Measurements from ENCODE around the gene ARHGEF4. TPM values are rescaled to one million over a fixed set of nuclear protein-coding genes. Genes with fewer than 3 reads are reported as not detected.

ARHGEF4 gene
- total and polyA plus RNA-seq, 11 donors: 0.30 to 5.5 (median 3.8) TPM

DNA sequence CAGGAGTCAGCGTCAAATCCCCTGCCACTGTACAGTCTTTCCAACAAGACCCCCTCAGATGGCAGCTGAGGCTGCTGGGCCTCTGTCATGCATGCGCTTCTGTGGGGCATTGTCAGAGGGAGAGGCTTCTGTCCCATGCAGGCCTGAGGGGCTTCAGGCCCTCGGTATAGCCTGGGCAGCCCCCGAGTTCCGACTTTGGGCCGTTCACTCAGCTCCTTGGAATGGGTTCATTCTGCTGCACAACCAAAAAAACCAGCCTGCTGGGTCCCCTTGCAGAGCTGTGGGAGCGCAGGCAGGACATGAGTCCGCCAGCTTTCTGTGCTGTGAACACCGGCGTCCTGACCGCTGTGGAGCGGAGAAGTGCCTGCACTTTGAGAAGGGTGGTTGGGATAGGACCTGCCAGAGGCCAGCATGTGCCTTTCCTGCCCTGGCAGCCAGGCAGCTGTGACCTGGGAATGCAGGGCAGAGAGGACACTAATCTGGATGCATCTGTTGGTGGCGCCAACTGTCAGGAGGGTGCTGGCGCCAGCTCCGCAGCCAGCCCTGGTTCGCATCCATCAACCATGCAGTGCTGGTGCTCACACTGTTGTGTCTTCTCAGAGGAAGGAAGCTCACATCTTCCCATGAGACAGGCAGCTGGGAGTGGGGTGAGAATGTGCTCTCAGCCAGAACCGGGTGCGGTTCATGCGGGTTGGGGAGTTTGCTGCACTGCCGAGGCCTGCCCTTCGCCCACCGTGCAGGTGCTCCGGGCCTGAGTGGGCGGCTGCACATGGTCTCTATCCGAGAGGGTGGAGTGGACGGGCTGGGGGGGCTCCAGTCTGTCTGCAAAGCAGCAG is 14.3 kb downstream of the ARHGEF4 start:
- Histone ChIP-seq H3K9me3 (peaks cover 0 to 6% (median 0%) of the 10 kb centered on the region in 12 donors), H3K27me3 (no peaks in the 10 kb centered on the region), H3K36me3 (no peaks in the 10 kb centered on the region), H3K27ac (no peak overlapping the region), H3K4me1 (no peaks in the 10 kb centered on the region), H3K4me3 (no peak overlapping the region)
- TF ChIP-seq POLR2A (IDR thresholded peaks at IDR 0.05) (no peak), CTCF (IDR thresholded peaks at IDR 0.05) (no peak)
- DNase-seq (peak in 1 of 5 donors; percentile 33), ATAC-seq (peak in 1 of 4 donors; percentile 31)
- WGBS, 4 donors: 83 to 90% (median 87%) methylated on average over 15 to 26 of the region's 26 CpGs
- intact Hi-C loops (cut with DNase I): no loop called here

GRCh38 chr2:130851624-130852382 is 15.1 kb downstream of the ARHGEF4 start:
- WGBS, 4 donors: 67 to 74% (median 69%) methylated on average over 12 to 14 of the region's 14 CpGs
- Histone ChIP-seq H3K9me3 (peaks cover 0 to 8% (median 0%) of the 10 kb centered on the region in 12 donors), H3K27me3 (no peaks in the 10 kb centered on the region), H3K4me1 (no peaks in the 10 kb centered on the region), H3K36me3 (no peaks in the 10 kb centered on the region), H3K4me3 (no peak overlapping the region), H3K27ac (no peak overlapping the region)
- ATAC-seq (no peak), DNase-seq (peak in 1 of 5 donors; percentile 32)
- TF ChIP-seq CTCF (IDR thresholded peaks at IDR 0.05) (no peak), POLR2A (IDR thresholded peaks at IDR 0.05) (no peak)
- intact Hi-C loops (cut with DNase I): no loop called here

DNA sequence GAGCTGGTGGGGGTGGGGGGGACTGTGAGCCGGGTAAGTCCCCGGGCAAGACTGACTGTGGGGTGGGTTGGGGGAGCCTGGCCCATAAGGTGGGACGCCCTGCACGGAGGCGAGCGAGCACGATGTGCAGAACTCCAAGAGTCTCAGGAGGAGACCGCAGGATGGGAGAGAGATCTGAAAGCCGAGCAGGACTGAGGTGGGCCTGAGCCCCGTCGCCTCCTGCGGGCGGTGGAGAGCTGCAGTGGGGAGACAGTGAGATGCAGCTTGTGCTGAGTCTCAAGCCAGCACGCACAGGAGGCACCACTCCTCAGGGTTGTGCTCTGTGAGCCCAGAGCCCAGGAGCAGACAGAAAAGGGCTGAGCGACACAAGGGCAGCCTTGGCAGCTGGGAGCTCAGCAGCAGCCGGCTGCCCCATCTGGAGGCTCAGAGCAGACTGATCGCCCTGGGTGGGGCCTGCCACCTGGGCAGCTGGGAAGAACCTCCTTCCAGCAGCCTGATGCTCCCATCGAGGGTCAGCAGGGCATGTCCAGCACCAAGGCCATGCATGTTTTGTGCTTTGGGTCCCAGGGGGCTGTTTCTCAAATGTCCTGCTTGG is 15.9 kb downstream of the ARHGEF4 start:
- intact Hi-C loops (cut with DNase I): no loop called here
- 83 to 87% (median 86%) methylated on average over 15 to 18 of the region's 18 CpGs for WGBS, 4 donors
- H3K4me1 ChIP-seq: no peaks in the 10 kb centered on the region
- H3K27me3 ChIP-seq: no peaks in the 10 kb centered on the region
- H3K27ac ChIP-seq: no peak overlapping the region
- no peak for ATAC-seq
- H3K9me3 ChIP-seq: peaks cover 0 to 8% (median 0%) of the 10 kb centered on the region in 12 donors
- H3K4me3 ChIP-seq: no peak overlapping the region
- no peaks in the 10 kb centered on the region for H3K36me3 ChIP-seq
- peak in 1 of 5 donors; percentile 50 for DNase-seq
- TF ChIP-seq POLR2A (IDR thresholded peaks at IDR 0.05) (no peak), CTCF (IDR thresholded peaks at IDR 0.05) (no peak)

GRCh38 chr2:130853391-130853790 is 16.7 kb downstream of the ARHGEF4 start:
- ATAC-seq (no peak), DNase-seq (peak in 1 of 5 donors; percentile 33)
- intact Hi-C loops (cut with DNase I): no loop called here
- no peaks in the 10 kb centered on the region for H3K4me1 ChIP-seq
- H3K9me3 ChIP-seq: peaks cover 0 to 8% (median 0%) of the 10 kb centered on the region in 12 donors
- H3K27ac ChIP-seq: no peak overlapping the region
- H3K36me3 ChIP-seq: no peaks in the 10 kb centered on the region
- WGBS, 4 donors: 71 to 76% (median 73%) methylated on average over 8 of the region's 8 CpGs
- H3K27me3 ChIP-seq: no peaks in the 10 kb centered on the region
- TF ChIP-seq CTCF (IDR thresholded peaks at IDR 0.05) (no peak), POLR2A (IDR thresholded peaks at IDR 0.05) (no peak)
- no peak overlapping the region for H3K4me3 ChIP-seq

Measured in heart left ventricle (tissue), 16 donors.